GM18951 (cell line): Measurements from ENCODE around the gene CHMP2B.

ENCODE experiments used
- POLR2A ChIP-seq: IDR thresholded peaks from 4 replicates; pipeline ENCODE4 v1.6.1; 2011; ENCODE audit warnings: mild to moderate bottlenecking; ENCODE audit not compliant: insufficient read length, insufficient read depth; ENCODE audit errors: extremely low read depth
- in situ Hi-C: fragments of 300-500 bp; cut with MboI; formaldehyde crosslinking; loops from one replicate; pipeline ENCODE4 v1.12.0; 2022; ENCODE audit warnings: low sequenced_read_pairs, mixed read lengths, inconsistent platforms; ENCODE audit not compliant: unreplicated experiment

The CHMP2B gene

GRCh38 chr3:87248831-87249230 lies 21.7 kb downstream of the CHMP2B start:
- in situ Hi-C loops = no loop called here
- TF ChIP-seq POLR2A = no peak

GRCh38 chr3:87250009-87250408 lies 22.9 kb downstream of the CHMP2B start:
- TF ChIP-seq POLR2A = no peak
- in situ Hi-C loops = no loop called here

- in situ Hi-C loops = no loop called here
- no peak for TF ChIP-seq POLR2A
Measured at GRCh38 chr3:87260270-87260669, 33.2 kb downstream of the CHMP2B start.

- in situ Hi-C loops = no loop called here
- TF ChIP-seq POLR2A = no peak
Measured at GRCh38 chr3:87261925-87262324, 34.8 kb downstream of the CHMP2B start.

- no peak for TF ChIP-seq POLR2A
- in situ Hi-C loops = no loop called here
Measured at GRCh38 chr3:87267953-87268645, 41.0 kb downstream of the CHMP2B start.

GRCh38 chr3:87268646-87269211 lies 41.6 kb downstream of the CHMP2B start:
- TF ChIP-seq POLR2A = no peak
- in situ Hi-C loops = no loop called here

- in situ Hi-C loops = no loop called here
- no peak for TF ChIP-seq POLR2A
Measured at GRCh38 chr3:87269723-87270122, 42.6 kb downstream of the CHMP2B start.

- in situ Hi-C loops = no loop called here
- no peak for TF ChIP-seq POLR2A
Measured at GRCh38 chr3:87270908-87271700, 44.0 kb downstream of the CHMP2B start.

GRCh38 chr3:87272718-87273341 lies 45.7 kb downstream of the CHMP2B start:
- TF ChIP-seq POLR2A = no peak
- in situ Hi-C loops = no loop called here

- TF ChIP-seq POLR2A = no peak
- in situ Hi-C loops = no loop called here
Measured at GRCh38 chr3:87276484-87276883, 49.4 kb downstream of the CHMP2B start, which contains the start of gene POU1F1. POU1F1 (minus strand) TSS chr3:87276584; CDS start chr3:87276462, 122 bp downstream.

GRCh38 chr3:87287011-87287410 lies 59.9 kb downstream of the CHMP2B start:
- no peak for TF ChIP-seq POLR2A
- in situ Hi-C loops = no loop called here

GRCh38 chr3:87288446-87288845 lies 61.3 kb downstream of the CHMP2B start:
- in situ Hi-C loops = no loop called here
- no peak for TF ChIP-seq POLR2A

GRCh38 chr3:87298111-87298718 lies 71.1 kb downstream of the CHMP2B start:
- TF ChIP-seq POLR2A = no peak
- in situ Hi-C loops = no loop called here

GRCh38 chr3:87305031-87305430 lies 77.9 kb downstream of the CHMP2B start:
- in situ Hi-C loops = loop anchor here (25.0 kb wide), 1 partner anchor 682 kb away; no protein-coding TSS in a partner anchor
